K562 (cell line): ENCODE data around the gene TNRC6B. TPM values are rescaled to one million over a fixed set of nuclear protein-coding genes. Genes with fewer than 3 reads are reported as not detected.

Experiments
- ATAC-seq: fragments of 200-7000 bp; cut with Tn5 transposase; 3 replicates; pipeline ENCODE4 v1.9.1; 2020; ENCODE audit warnings: moderate library complexity
- Bru-seq: library from RNA; stranded (reverse); fragments of 400-500 nt; gene quantifications from one replicate; lab custom pipeline; 2021; lab: Mats Ljungman, UMichigan
- BruChase-seq, 2 experiments: library from RNA; stranded (reverse); fragments of 400-500 nt; gene quantifications; one replicate each; lab custom pipeline; 2021; lab: Mats Ljungman, UMichigan
- BruUV-seq: library from RNA; stranded (reverse); fragments of 400-500 nt; replicated peaks from 2 replicates; lab custom pipeline; 2021; lab: Mats Ljungman, UMichigan
- CTCF ChIA-PET: fragments of 300-600 bp; formaldehyde crosslinking; extraction: SDS; loops from one replicate; lab custom pipeline; 2021; ENCODE audit warnings: low intra/inter-chr PET ratio; lab: Yijun Ruan, JAX
- POLR2A ChIA-PET: fragments of 300-600, 350-650 bp; sonication (Branson Sonifier 250); formaldehyde crosslinking; extraction: SDS; loops from one replicate; lab custom pipeline; 2021; ENCODE audit warnings: antibody characterized with exemption, inconsistent platforms; lab: Yijun Ruan, JAX
- DNase-seq, 4 experiments: peaks; one replicate each; pipeline versions ENCODE4 v3.0.0 to v3.0.0-alpha.2; 2011 to 2018; ENCODE audit warnings: low spot score in 3 of 4, mixed read lengths in 3 of 4; ENCODE audit errors: extremely low read depth in 1 of 4
- FAIRE-seq: peaks from 2 replicates; lab custom pipeline; 2011; peaks lifted over from hg19 to GRCh38; lab: Jason Lieb, UNC
- H2AFZ ChIP-seq: 2 replicates; pipeline ENCODE4 v1.6.0; 2011; ENCODE audit warnings: low read depth, low read length, control low read depth, inconsistent platforms
- H3K27ac ChIP-seq: fragments of 200-600 bp; 3 replicates; pipeline ENCODE4 v1.8.0; 2011; ENCODE audit warnings: low read depth, mild to moderate bottlenecking, control low read depth, inconsistent platforms, low read length, moderate library complexity, mixed read lengths; ENCODE audit errors: extremely low read depth
- H3K27me3 ChIP-seq, 2 experiments: fragments of 300-600 bp in 1 of 2; 2 replicates in 1 of 2; 3 replicates in 1 of 2; pipeline versions ENCODE4 v1.6.0 to v1.8.0; 2011; ENCODE audit warnings: inconsistent platforms in 2 of 2, low read length in 2 of 2, mild to moderate bottlenecking in 1 of 2, mixed read lengths in 1 of 2, moderate library complexity in 1 of 2; ENCODE audit not compliant: control insufficient read depth in 2 of 2, insufficient read depth in 2 of 2
- H3K36me3 ChIP-seq: fragments of 300-600 bp; 3 replicates; pipeline ENCODE4 v1.8.0; 2011; ENCODE audit warnings: mild to moderate bottlenecking, low read length, inconsistent platforms; ENCODE audit not compliant: control insufficient read depth, insufficient read depth
- H3K4me1 ChIP-seq, 2 experiments: fragments of 200-600 bp in 1 of 2; replicated peaks in 1 of 2; 2 replicates in 1 of 2; 3 replicates in 1 of 2; pipeline versions ENCODE4 v1.5.1 to v1.8.0; 2011; ENCODE audit warnings: inconsistent platforms in 2 of 2, low read length in 2 of 2, mild to moderate bottlenecking in 1 of 2, mixed read lengths in 1 of 2, moderate library complexity in 1 of 2; ENCODE audit not compliant: control insufficient read depth in 2 of 2, insufficient read depth in 2 of 2
- H3K4me2 ChIP-seq: 2 replicates; pipeline ENCODE4 v1.6.1; 2011; ENCODE audit warnings: low read length, control low read depth, inconsistent platforms, mixed read lengths; ENCODE audit not compliant: insufficient read depth
- H3K4me3 ChIP-seq: fragments of 200-600 bp; sonication (generic), shearing (Covaris generic); 2 replicates; pipeline ENCODE4 v1.5.1; 2016; ENCODE audit warnings: control low read depth, inconsistent platforms
- H3K79me2 ChIP-seq: fragments of 200-600 bp; 3 replicates; pipeline ENCODE4 v1.8.0; 2011; ENCODE audit warnings: low read length, inconsistent platforms; ENCODE audit not compliant: control insufficient read depth, insufficient read depth
- H3K9ac ChIP-seq, 2 experiments: 2 replicates each; pipeline versions ENCODE4 v1.6.0 to v1.6.1; 2011; ENCODE audit warnings: low read depth in 2 of 2, low read length in 2 of 2, control low read depth in 1 of 2, inconsistent platforms in 1 of 2, mild to moderate bottlenecking in 1 of 2, mixed read lengths in 1 of 2; ENCODE audit not compliant: insufficient read depth in 1 of 2
- H3K9me1 ChIP-seq: one replicate; pipeline ENCODE4 v1.6.0; 2011; ENCODE audit warnings: inconsistent platforms, mild to moderate bottlenecking, low read length, moderate library complexity; ENCODE audit not compliant: control insufficient read depth, insufficient read depth
- H3K9me3 ChIP-seq: replicated peaks from 2 replicates; pipeline ENCODE4 v1.5.1; 2011; ENCODE audit warnings: low read depth, low read length, inconsistent platforms; ENCODE audit not compliant: control insufficient read depth, insufficient read depth
- H4K20me1 ChIP-seq: replicated peaks from 2 replicates; pipeline ENCODE4 v1.6.1; 2011; ENCODE audit warnings: low read length, inconsistent platforms, mixed read lengths; ENCODE audit not compliant: control insufficient read depth, insufficient read depth
- CREB5 ChIP-seq: fragments of 250-450 bp; sonication (Bioruptor Pico); IDR thresholded peaks from 2 replicates; pipeline ENCODE4 v1.5.0; 2020; ENCODE audit warnings: mild to moderate bottlenecking
- GTF2B ChIP-seq: IDR thresholded peaks from 2 replicates; pipeline ENCODE4 v1.6.1; 2011; ENCODE audit not compliant: insufficient read length; ENCODE audit errors: extremely low read depth
- HDAC3 ChIP-seq: fragments of 450-650 bp; IDR thresholded peaks from 2 replicates; pipeline ENCODE4 v1.6.1; 2018; ENCODE audit warnings: borderline replicate concordance, mild to moderate bottlenecking, moderate library complexity; ENCODE audit not compliant: partially characterized antibody
- MLLT1 ChIP-seq, 2 experiments: fragments of 450-650 bp; IDR thresholded peaks; 2 replicates each; pipeline ENCODE4 v1.6.1; 2016
- PML ChIP-seq: IDR thresholded peaks from 2 replicates; pipeline ENCODE4 v1.6.1; 2012; ENCODE audit warnings: low read length, inconsistent platforms
- PREB ChIP-seq: sonication (generic); formaldehyde crosslinking; IDR thresholded peaks from 2 replicates; pipeline ENCODE4 v1.8.1; 2023; ENCODE audit warnings: mild to moderate bottlenecking, missing genetic modification reagents
- SNAPC5 ChIP-seq: fragments of 250-450 bp; sonication (Bioruptor Pico); IDR thresholded peaks from 2 replicates; pipeline ENCODE4 v1.8.0; 2021; ENCODE audit warnings: moderate library complexity, mild to moderate bottlenecking, inconsistent platforms
- TBP ChIP-seq: optimal IDR thresholded peaks from 2 replicates; pipeline ENCODE3; 2011; ENCODE audit warnings: low read depth, low read length, improper control_type of control experiment
- TCFL5 ChIP-seq: fragments of 250-450 bp; sonication (Bioruptor Pico); conservative IDR thresholded peaks from 2 replicates; pipeline ENCODE4 v1.6.1; 2021; ENCODE audit warnings: mild to moderate bottlenecking, moderate library complexity, matching md5 sums
- WGBS: fragments of 100-300 bp; shearing (Covaris generic); methylation state at CpG from one replicate; pipeline ENCODE4 v1.1.6; 2016; ENCODE audit warnings: low coverage, mixed read lengths; ENCODE audit not compliant: insufficient coverage; ENCODE audit errors: missing lambda C conversion rate; 5-methylcytosine and 5-hydroxymethylcytosine counted together
- in situ Hi-C: fragments of 300-500 bp; cut with MboI; formaldehyde crosslinking; loops from 4 replicates; pipeline ENCODE4 v1.15.0; 2018; ENCODE audit warnings: inconsistent platforms, mixed read lengths
- intact Hi-C: fragments of 100-400 bp; cut with micrococcal nuclease; formaldehyde crosslinking; loops from 2 replicates; pipeline ENCODE4 v1.14.2; 2022
- long read RNA-seq, 3 experiments: library from polyadenylated mRNA in 2 of 3; library from RNA in 1 of 3; unstranded in 2 of 3; stranded (forward) in 1 of 3; transcript quantifications; one replicate each; pipeline ENCODE4 v2.0.0, GENCODE V29; 2019 to 2022
- polyA minus RNA-seq, 3 experiments: library from RNA; depleted of rRNA, polyadenylated mRNA; stranded (reverse); fragments of >200 nt; gene quantifications; 2 replicates each; pipeline ENCODE4 v1.2.3, GENCODE V29; 2011
- polyA plus RNA-seq, 8 experiments: library from polyadenylated mRNA; depleted of rRNA in 4 of 8; stranded (reverse) in 5 of 8; unstranded in 3 of 8; fragments of >200 nt; fragmentation: Nextera tagmentation in 2 of 8; fragmentation: Illumina TruSeq in 1 of 8; extraction: Ambion mirVana in 2 of 8; extraction: Trizol in 1 of 8; gene quantifications; 2 replicates each; pipeline versions ENCODE4 v1.2.1 to v1.2.3, GENCODE V29; 2011 to 2014; ENCODE audit warnings: inconsistent platforms in 1 of 8, missing spikeins in 1 of 8
- total RNA-seq, 7 experiments: library from RNA; depleted of rRNA in 6 of 7; stranded (reverse); fragments of >200 nt in 6 of 7; fragmentation: Illumina TruSeq in 2 of 7; extraction: Trizol in 2 of 7; gene quantifications; 2 replicates each; pipeline versions ENCODE4 v1.2.1 to v1.2.3, GENCODE V29; 2011 to 2021; ENCODE audit warnings: low replicate concordance in 1 of 7

TNRC6B gene
- total RNA-seq (2011; cell fraction: chromatin; rRNA removed; ENCODE audit: low replicate concordance), result 39.3 and 85.7 TPM in 2 replicates
- 26.1 and 28.3 TPM in 2 replicates for total RNA-seq (2011; cell fraction: nucleolus; rRNA removed)
- 39.1 and 62.4 TPM in 2 replicates for total RNA-seq (2011; cell fraction: nucleoplasm; rRNA removed)
- total RNA-seq (2014; rRNA removed), result 7.4 and 11.0 TPM in 2 replicates
- total RNA-seq (2014; rRNA removed; fragmentation: Illumina TruSeq; extraction: Trizol), result 10.8 and 13.7 TPM in 2 replicates
- 10.3 and 11.5 TPM in 2 replicates for total RNA-seq (2015; rRNA removed; fragmentation: Illumina TruSeq; extraction: Trizol)
- total RNA-seq (2021), result 17.6 and 18.8 TPM in 2 replicates
- 5.8 and 7.4 TPM in 2 replicates for polyA plus RNA-seq (2011; rRNA removed)
- 6.8 and 7.2 TPM in 2 replicates for polyA plus RNA-seq (2011; cell fraction: cytosol; rRNA removed)
- polyA plus RNA-seq (2011; cell fraction: nucleus; rRNA removed), result 10.6 and 12.9 TPM in 2 replicates
- 3.8 and 6.0 TPM in 2 replicates for polyA plus RNA-seq (2012)
- 5.3 and 5.8 TPM in 2 replicates for polyA plus RNA-seq (2014; fragmentation: Illumina TruSeq; extraction: Trizol)
- 10 to 100 TPM in 1 of 2 experiments, under 1 TPM in 1; 0.96 to 14.7 TPM for polyA plus RNA-seq (2014; fragmentation: Nextera tagmentation; extraction: Ambion mirVana)
- polyA plus RNA-seq (2014; rRNA removed), result 6.9 and 7.3 TPM in 2 replicates
- 20.1 and 24.7 TPM in 2 replicates for polyA minus RNA-seq (2011; rRNA and poly(A)+ RNA removed)
- polyA minus RNA-seq (2011; cell fraction: cytosol; rRNA and poly(A)+ RNA removed), result 9.8 and 11.2 TPM in 2 replicates
- polyA minus RNA-seq (2011; cell fraction: nucleus; rRNA and poly(A)+ RNA removed), result 13.3 and 30.9 TPM in 2 replicates
- Bru-seq, nascent RNA, result percentile 69 among the genes with signal in this experiment
- BruChase-seq, experiment 1, labeled RNA remaining after a 2-hour chase, result percentile 73 among the genes with signal in this experiment
- percentile 70 among the genes with signal in this experiment for BruChase-seq, experiment 2, labeled RNA remaining after a 6-hour chase
- long read RNA-seq, experiment 1, full-length matches to known transcripts, result 5 of 34 reads
- long read RNA-seq, experiment 1, partial matches to known transcripts, result 11 of 34 reads
- long read RNA-seq, experiment 1, other reads (novel, unspliced or antisense), result 18 of 34 reads
- long read RNA-seq, experiment 2, full-length matches to known transcripts, result 1 of 7 reads
- long read RNA-seq, experiment 2, partial matches to known transcripts, result 3 of 7 reads
- long read RNA-seq, experiment 2, other reads (novel, unspliced or antisense), result 3 of 7 reads
- long read RNA-seq, experiment 3, partial matches to known transcripts, result 0 of 3 reads
- long read RNA-seq, experiment 3, other reads (novel, unspliced or antisense), result 3 of 3 reads

- WGBS, result 0% methylated on average over 10 of the region's 10 CpGs
- H3K4me1 ChIP-seq, result peaks cover 9 to 24% of the 10 kb centered on the region in 2 experiments; a peak in 4 of 5 replicates
- TF ChIP-seq GTF2B, result peak; percentile 36
- TF ChIP-seq TBP, result peak; percentile 95
- TF ChIP-seq CREB5 (CRISPR knock-in tag), result no peak
- TF ChIP-seq SNAPC5, result no peak
- TF ChIP-seq PREB, result no peak
- no peak for TF ChIP-seq TCFL5 (CRISPR knock-in tag)
- no peak for TF ChIP-seq HDAC3
- peak; percentile 75 to 81 for TF ChIP-seq MLLT1 (IDR thresholded peaks at IDR 0.05)
- peak; percentile 89; the same call in 1 of the 2 replicates for TF ChIP-seq PML
Measured at GRCh38 chr22:40177738-40178416, at the start of gene TNRC6B. Gene TNRC6B (plus strand): TSS chr22:40177925. CDS start chr22:40178136, 211 bp downstream.

More at GRCh38 chr22:40177738-40178416, at the start of gene TNRC6B:
- H3K27me3 ChIP-seq, result no peaks in the 10 kb centered on the region
- peak within 1 kb of the TSS; percentile 68 for H3K4me3 ChIP-seq
- peak; percentile 98 for FAIRE-seq
- TSS peak; percentile 69 for BruUV-seq
- in situ Hi-C loops (no loop called here), intact Hi-C loops (loop anchor here (5.0 kb wide), 3 partner anchors 121 to 169 kb away; partner anchors contain the start of gene ADSL)
- ATAC-seq, result peak; percentile 83
- H3K36me3 ChIP-seq, result peaks cover 3% of the 10 kb centered on the region; the same call in 1 of the 3 replicates
- H3K9ac ChIP-seq, result peak within 1 kb of the TSS; percentile 72 to 98
- ChIA-PET POLR2A (interaction anchor here (0.6 to 4.5 kb wide), 9 partner anchors 12 to 137 kb away, joined by 3 to 58 read pairs (median 4); no protein-coding TSS in a partner anchor), CTCF (no interaction called here)
- H3K9me3 ChIP-seq, result no peaks in the 10 kb centered on the region
- peak within 1 kb of the TSS; percentile 61 for H2AFZ ChIP-seq
- peak within 1 kb of the TSS; percentile 87 for H3K4me2 ChIP-seq
- peaks cover 60% of the 10 kb centered on the region for H3K79me2 ChIP-seq
- H3K9me1 ChIP-seq, result no peaks in the 10 kb centered on the region
- H3K27ac ChIP-seq, result peak within 1 kb of the TSS; percentile 93
- peak; percentile 60 to 94 (median 70) for DNase-seq
- 0 out of 2 replicates have a peak, but pooled peaks cover 3% of the 10 kb centered on the region for H4K20me1 ChIP-seq
